GM10248 (cell line): ENCODE results near the gene CD93.

Experiments
- CTCF ChIA-PET: fragments of 300-600 bp; sonication (Branson Sonifier 250); formaldehyde crosslinking; extraction: SDS; loops from one replicate; lab custom pipeline; 2021; ENCODE audit warnings: antibody characterized with exemption; lab: Yijun Ruan, JAX
- POLR2A ChIA-PET: fragments of 350-650 bp; sonication (Branson Sonifier 250); formaldehyde crosslinking; extraction: SDS; loops from one replicate; lab custom pipeline; 2020; ENCODE audit warnings: antibody characterized with exemption; lab: Yijun Ruan, JAX
- DNase-seq: peaks from one replicate; pipeline ENCODE4 v3.0.0; 2012; ENCODE audit errors: extremely low spot score
- TF ChIP-seq, protein P1 (sequence below): IDR thresholded peaks from 2 replicates; pipeline ENCODE4 v1.5.1; 2012; ENCODE audit warnings: mild to moderate bottlenecking, low read depth; ENCODE audit errors: extremely low read depth, missing control alignments, control extremely low read depth

The CD93 gene

DNA sequence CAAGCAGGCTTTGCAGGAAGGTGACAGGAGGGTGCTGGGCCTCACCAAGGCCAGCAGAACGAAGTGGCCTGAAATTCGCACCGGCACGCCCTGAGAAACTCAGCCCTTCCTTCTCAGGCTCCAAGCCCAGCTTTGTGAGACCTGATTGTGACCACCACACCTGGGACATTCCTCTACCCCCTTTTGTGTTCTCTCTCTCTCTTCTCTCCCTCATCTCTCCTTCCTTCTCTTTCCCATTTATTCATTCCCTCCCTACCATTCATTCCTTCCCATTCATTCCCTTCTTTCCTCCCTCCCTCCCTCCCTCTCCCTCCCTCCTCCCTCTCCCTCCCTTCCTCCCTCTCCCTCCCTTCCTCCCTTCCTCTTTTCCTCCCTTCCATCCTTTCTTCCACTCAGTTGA is 8.8 kb downstream of the CD93 start:
- TF ChIP-seq, protein P1, sequence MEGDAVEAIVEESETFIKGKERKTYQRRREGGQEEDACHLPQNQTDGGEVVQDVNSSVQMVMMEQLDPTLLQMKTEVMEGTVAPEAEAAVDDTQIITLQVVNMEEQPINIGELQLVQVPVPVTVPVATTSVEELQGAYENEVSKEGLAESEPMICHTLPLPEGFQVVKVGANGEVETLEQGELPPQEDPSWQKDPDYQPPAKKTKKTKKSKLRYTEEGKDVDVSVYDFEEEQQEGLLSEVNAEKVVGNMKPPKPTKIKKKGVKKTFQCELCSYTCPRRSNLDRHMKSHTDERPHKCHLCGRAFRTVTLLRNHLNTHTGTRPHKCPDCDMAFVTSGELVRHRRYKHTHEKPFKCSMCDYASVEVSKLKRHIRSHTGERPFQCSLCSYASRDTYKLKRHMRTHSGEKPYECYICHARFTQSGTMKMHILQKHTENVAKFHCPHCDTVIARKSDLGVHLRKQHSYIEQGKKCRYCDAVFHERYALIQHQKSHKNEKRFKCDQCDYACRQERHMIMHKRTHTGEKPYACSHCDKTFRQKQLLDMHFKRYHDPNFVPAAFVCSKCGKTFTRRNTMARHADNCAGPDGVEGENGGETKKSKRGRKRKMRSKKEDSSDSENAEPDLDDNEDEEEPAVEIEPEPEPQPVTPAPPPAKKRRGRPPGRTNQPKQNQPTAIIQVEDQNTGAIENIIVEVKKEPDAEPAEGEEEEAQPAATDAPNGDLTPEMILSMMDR = no peak
- POLR2A ChIA-PET = no interaction called here
- CTCF ChIA-PET = interaction anchor here (0.9 to 2.5 kb wide), 2 partner anchors 13 to 20 kb away, joined by 3 to 9 read pairs; no protein-coding TSS in a partner anchor
- DNase-seq = no peak

DNA sequence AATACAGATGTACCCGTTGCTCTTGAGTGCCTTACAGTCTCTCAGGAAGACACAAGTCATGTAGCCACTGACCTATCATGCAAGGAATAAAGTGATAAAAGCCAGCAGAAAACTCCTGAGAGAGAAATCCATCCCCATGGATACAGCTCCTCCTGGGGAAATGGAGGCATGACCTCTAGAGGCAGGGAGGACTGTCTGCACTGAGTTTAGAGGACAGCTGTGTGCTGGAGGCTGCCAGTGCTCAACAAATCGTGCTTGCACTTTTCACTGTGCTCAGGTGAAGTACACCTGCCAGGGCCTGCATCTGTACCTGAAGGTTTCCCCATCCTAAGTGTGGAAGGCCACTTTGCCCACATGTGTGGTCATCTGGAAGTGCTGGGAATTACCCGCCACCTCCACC is 12.1 kb downstream of the CD93 start:
- ChIA-PET POLR2A (no interaction called here), CTCF (no interaction called here)
- TF ChIP-seq, protein P1 = no peak
- no peak for DNase-seq

DNA sequence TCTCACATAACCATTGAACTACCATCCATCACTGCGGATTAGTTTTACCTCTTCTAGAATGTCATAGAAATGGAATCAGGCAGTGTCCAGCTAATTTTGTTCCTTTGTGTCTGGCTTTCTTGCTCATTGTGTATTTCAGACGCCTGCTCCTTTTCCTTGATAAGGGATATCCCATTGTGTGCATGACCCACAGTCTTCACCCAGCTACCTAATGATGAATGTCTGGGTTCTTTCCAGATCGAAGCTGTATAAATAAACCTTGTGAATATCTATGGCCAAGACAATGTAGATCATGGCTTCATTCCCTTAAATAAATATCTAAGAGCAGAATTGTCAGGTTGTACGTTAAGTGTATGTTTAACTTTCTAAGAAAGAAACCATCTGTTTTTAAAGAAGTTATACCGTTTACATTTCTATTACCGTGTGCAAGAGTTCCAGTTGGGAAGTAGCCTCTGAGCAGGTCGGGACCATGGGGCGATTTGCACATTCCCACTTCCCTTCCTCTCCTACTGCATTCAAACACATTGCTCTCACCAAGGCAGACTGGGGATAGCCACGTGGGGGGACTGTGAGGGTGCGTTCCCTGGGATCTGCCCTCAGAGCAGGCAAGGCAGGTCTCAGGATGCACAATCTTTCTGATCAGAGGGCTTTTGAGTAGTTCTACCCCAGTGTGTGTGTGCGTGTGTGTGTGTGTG is 13.1 kb downstream of the CD93 start:
- CTCF ChIA-PET = interaction anchor here (1.2 kb wide), 1 partner anchor 22 kb away, joined by 3 read pairs; no protein-coding TSS in a partner anchor
- DNase-seq = no peak
- TF ChIP-seq, protein P1 = no peak
- POLR2A ChIA-PET = no interaction called here

DNA sequence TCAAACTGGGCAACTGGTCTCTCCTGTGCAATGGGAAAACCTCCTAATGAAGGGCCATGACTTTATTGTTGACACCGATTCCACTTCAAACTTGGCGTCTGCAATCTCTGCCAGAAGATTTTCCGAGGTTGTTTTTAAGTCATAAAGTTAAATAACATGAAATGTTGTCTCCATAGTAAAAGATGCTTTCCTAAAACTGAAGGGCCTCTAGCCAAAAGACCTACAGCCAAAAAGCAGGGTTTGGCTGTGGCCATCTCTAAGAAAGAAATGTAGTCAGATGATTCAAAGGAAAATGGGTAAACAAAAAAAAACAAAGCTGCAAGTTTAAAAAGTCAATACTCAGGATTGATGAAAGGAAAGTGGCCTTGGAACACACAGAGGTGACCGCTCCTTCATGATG is 14.1 kb downstream of the CD93 start:
- ChIA-PET POLR2A (no interaction called here), CTCF (no interaction called here)
- TF ChIP-seq, protein P1 = no peak
- DNase-seq = no peak

DNA sequence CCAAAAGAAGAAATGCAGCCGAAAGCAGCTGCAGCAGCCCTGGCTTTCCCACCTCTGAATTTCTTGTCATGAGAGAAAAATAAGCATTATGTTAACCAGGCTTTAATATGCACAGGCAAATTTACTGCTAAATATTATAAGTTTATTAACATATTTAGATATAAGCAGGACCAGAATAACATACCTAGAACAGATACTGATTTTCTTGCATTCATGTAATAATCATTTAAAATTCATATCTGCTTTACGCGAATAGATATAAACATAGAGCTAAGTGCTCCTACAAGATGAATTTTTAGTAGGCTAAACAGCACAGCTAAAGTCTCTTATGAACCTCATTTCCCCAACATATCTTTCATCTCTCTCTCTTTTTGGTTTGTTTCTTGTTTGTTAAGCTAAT is 14.7 kb downstream of the CD93 start:
- CTCF ChIA-PET = no interaction called here
- DNase-seq = no peak
- POLR2A ChIA-PET = no interaction called here
- TF ChIP-seq, protein P1 = no peak

DNA sequence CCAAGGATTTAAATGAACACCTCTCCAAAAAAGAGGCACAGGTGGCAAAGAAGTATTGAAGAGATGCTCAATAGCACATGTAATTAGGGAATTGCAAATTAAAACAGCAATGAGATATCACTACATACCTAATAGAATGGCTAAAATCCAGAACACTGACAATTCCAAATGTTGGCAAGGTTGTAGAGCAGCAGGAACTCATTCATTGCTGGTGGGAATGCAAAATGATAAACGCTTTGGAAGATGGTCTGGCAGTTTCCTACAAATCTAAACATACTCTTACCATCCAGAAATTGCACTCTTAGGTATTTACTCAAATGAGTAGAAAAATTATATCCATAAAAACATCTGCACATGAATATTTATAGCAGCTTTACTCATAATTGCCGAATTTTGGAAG is 17.0 kb downstream of the CD93 start:
- POLR2A ChIA-PET = no interaction called here
- DNase-seq = no peak
- CTCF ChIA-PET = no interaction called here
- TF ChIP-seq, protein P1 = no peak
